GM18868 (cell line): ENCODE data around the gene RBBP5.

Experiments used
- ATAC-seq: cut with Tn5 transposase; IDR thresholded peaks from one replicate; pipeline ENCODE4 v1.9.1; 2021; ENCODE audit warnings: mild to moderate bottlenecking, moderate library complexity; ENCODE audit not compliant: unreplicated experiment

Gene RBBP5

DNA sequence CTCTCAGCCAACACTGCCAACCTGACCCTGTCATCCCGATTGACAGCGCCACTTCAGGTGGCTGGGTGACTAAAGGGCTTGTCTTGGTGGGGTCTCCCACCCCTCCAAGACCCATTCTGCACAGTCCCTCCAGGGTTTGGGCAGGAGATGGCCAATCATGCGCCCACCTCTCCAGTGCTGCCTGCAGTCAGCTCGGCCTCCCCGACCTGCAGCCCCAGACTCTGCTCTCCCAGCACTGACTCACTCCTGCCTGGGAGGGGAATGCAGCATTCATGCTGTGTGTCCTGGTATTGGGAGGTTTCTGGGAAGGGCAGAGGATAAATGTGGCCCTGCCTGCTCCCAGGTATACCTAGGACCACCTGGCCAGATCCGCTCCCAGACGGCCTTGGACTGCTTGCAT lies 47.3 kb downstream of the RBBP5 start:
- no peak for ATAC-seq

- ATAC-seq: no peak
Observed at GRCh38 chr1:205074084-205074483, 47.7 kb downstream of the RBBP5 start.

DNA sequence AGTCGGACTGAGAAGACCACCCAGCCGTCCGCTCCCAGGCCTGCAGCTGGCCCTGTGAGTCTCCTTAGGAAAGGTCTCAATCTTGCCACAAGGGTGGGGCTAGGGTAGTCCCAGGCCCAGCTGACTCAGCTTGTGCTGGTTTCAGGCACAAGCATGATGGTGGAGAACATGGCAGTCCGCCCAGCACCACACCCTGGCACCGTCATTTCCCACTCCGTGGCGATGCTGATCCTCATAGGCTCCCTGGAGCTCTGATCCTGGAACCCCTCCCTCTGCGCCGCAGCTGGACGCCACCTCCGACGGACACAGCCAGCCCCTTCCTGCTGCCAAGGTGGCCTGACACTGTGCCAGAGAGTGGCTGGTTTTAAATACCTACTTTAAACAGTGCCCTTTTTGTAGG lies 48.3 kb downstream of the RBBP5 start:
- ATAC-seq: no peak

GRCh38 chr1:205072881-205073280 lies 48.9 kb downstream of the RBBP5 start:
- ATAC-seq: no peak

GRCh38 chr1:205072286-205072685 lies 49.5 kb downstream of the RBBP5 start:
- no peak for ATAC-seq

GRCh38 chr1:205071801-205072200 lies 50.0 kb downstream of the RBBP5 start:
- ATAC-seq: no peak

DNA sequence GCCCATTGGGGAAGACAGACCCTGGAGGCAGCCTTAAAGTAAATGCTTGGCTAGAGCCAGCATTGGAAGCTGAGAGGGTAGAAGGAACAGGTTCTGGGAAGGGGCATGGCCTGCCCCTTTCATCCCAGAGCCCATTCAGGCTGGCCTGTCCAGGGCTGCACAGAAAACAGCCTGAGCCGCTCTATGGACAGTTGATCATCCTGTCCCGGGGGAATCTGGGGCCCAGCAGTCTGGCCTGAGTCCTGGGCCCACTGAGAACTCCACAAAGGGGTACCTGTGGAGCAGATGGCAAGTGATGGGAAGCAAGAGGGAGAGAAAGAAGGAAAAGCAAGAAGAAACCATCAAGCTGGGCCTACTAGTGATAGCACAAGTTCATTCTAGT lies 50.8 kb downstream of the RBBP5 start:
- no peak for ATAC-seq

GRCh38 chr1:205069371-205070125 lies 52.2 kb downstream of the RBBP5 start:
- no peak for ATAC-seq

DNA sequence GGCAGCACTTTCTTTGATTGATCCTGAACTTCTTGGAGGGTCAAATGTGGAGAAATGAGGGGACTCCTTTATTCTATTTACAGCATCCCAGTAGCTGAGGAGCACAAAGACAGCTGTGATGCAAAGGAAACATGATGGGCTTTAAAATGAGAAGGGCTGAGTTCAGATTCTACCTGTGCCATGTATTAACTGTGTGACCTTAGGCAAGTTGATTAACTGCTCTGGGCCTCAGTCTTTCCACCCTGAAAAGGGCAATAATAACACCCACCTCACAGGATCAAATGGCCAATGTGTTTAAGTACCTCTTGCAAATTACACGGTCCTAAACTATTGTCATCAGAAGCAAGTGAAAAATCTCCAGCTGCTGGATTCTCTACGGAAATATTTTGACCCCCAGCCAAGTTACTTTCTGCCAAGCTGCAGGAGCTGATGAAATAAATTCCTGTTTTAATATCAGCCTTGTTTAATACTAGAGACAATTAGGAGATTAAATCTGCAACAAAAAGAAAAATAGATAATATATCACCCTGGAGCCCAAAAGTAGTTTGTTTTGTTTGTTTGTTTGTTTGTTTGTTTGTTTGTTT lies 53.2 kb downstream of the RBBP5 start:
- ATAC-seq: no peak

- ATAC-seq: no peak
Observed at GRCh38 chr1:205068001-205068400, 53.8 kb downstream of the RBBP5 start.

DNA sequence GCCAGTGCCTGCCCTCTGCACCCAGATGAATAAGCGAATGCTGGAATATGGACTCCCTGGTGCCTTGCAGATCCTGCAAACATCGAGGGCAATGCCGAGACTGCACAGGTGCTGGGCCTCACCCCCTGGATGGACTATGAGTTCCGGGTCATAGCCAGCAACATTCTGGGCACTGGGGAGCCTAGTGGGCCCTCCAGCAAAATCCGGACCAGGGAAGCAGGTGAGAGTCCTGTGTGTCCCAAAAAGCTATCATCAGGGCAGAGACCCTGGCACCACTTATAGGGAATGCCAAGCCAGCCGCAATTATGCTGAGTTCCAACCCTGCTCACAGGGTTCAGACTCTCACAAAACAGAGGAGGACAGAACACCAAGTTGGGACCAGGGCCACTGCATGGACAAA lies 54.7 kb downstream of the RBBP5 start:
- ATAC-seq: no peak

GRCh38 chr1:205066141-205066818 lies 55.5 kb downstream of the RBBP5 start:
- no peak for ATAC-seq

GRCh38 chr1:205065666-205066065 lies 56.1 kb downstream of the RBBP5 start:
- ATAC-seq: no peak

GRCh38 chr1:205064741-205065316 lies 56.9 kb downstream of the RBBP5 start:
- no peak for ATAC-seq

GRCh38 chr1:205064301-205064700 lies 57.5 kb downstream of the RBBP5 start:
- no peak for ATAC-seq

- no peak for ATAC-seq
Observed at GRCh38 chr1:205062895-205063294, 58.9 kb downstream of the RBBP5 start.

DNA sequence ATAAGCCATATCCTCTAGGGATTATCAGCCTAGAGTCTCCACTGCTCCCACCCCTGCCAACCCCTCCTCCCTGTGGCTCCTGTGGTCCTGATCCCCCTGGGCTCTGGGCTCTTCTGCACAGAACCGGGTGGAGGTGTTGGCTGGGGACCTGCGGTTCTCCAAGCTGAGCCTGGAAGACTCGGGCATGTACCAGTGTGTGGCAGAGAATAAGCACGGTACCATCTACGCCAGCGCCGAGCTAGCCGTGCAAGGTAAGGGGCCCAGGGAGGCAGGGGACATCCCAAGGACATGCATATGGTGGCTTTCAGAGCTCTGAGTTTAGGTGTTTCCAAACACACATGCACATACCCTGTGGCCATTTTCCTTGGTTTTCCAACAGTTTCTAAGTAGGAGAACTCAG lies 59.5 kb downstream of the RBBP5 start:
- ATAC-seq: no peak

DNA sequence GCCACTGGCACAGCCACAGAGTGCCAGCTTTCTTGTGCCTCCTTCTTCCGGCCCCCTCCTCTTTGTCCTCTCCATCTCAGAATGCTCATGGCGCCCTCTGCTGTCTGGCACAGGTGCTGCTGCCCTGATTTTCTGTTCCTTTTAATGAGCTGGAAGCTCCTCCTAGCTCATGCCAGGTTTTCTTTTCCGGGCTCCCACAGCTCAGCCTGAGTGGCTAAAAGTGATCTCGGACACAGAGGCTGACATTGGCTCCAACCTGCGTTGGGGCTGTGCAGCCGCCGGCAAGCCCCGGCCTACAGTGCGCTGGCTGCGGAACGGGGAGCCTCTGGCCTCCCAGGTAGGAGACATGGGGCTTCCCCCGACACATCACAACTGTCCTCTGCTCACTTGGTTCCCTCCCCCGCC lies 60.1 kb downstream of the RBBP5 start:
- ATAC-seq: no peak

- ATAC-seq: no peak
Observed at GRCh38 chr1:205061227-205061626, 60.6 kb downstream of the RBBP5 start.

DNA sequence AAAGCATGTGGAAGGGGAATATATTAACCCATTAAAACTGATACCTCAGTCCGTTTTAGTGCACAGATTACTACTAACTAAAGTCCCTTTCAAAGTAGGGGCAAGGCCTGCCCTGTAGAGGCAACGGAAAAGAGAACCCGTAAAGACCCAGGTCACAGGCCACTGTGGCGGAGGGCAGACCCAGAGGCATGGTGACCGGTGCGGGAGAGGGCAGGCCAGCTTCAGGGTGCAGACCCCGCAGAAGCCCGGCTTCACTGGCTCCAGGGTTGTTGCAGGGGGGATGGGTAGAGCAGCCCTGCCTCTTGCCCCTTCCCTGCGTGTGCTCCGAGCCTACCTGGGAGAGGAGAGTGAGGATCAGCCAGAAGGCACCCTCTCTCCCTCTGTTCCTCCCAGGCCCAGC lies 61.0 kb downstream of the RBBP5 start:
- ATAC-seq: no peak

DNA sequence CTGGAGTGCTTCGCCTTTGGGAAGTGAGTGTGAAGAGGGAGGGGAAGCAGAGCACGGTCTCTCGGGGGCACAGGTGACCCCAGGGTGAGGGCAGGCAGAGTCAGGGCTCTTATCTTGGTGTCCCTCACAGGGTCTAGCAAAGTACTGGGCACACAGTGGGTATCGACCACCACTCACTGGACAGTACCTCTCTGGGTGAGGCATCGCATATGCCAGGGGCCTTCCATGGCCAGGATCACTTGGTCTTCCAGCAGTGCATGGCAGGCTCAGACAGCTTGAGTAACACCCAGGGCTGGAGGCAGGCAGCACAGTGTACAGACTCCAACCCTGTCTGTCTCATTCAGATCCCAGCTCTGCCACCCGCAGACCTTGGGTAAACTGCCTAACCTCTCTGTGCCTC lies 62.1 kb downstream of the RBBP5 start:
- ATAC-seq: no peak

GRCh38 chr1:205058853-205059252 lies 62.9 kb downstream of the RBBP5 start:
- no peak for ATAC-seq
